Measurements from ENCODE around the gene MICAL2.

MICAL2 gene

DNA sequence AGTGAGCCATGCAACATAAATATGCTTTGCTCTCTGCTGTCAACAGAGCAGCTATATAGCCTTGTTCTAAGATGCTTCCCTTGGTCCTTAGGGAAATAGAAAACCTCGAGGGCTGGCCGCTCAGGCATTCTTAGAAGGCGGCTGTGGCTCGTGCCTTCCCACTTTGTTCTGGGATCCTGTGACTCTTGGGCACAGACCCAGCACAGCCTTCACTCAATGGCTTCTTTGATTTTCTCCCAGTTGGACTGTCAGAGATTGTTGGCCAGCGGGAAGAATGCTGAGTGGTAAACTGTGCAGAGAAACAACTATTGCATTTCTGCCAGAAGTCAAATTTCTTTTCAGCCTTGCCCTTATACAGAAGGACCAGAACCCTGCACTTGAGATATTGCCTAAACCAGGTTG, 9.5 kb upstream of the MICAL2 start:
- DNase-seq: no peak

GRCh38 chr11:12101318-12101717, 9.1 kb upstream of the MICAL2 start:
- no peak for DNase-seq

- DNase-seq: no peak
Measured at GRCh38 chr11:12102588-12103410, 7.6 kb upstream of the MICAL2 start.

DNA sequence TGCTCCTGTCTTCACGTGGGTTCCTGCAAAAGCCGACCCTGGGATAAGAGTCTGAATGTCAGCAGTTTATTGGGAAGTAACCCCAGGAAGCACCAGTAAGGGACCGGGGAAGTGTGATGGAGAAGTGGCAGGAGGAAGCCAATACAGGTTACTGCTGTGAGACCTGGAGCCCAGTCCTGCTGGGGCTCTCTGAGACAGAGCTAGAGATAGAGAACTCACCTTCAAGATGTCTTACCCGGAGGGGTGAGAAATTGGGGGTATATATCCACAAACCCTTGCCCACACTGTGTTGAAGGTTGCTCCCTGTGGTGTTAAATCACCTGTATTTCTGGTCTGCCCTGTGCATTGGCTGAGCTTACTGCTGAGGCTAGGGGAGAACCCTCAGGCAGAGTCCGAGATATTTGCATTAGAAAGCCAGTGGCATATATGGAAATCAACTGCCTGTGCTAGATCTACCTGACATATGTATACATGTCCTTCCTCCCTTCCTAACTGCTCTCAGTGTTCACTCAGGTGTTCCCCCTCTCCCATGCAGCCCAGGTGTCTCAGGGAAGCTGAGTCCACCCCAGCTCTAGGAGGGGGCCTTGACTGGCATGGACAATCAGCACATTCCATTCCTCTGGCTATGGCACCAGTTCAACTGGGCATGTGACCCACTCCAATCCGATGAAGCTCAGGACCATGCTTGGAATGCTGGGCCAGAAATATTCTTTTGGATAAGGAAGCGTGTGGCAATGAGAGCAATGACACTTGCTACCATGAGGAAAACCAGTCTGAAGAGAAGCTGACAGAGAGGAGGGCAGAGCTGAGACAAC, 6.8 kb upstream of the MICAL2 start:
- no peak for DNase-seq

DNA sequence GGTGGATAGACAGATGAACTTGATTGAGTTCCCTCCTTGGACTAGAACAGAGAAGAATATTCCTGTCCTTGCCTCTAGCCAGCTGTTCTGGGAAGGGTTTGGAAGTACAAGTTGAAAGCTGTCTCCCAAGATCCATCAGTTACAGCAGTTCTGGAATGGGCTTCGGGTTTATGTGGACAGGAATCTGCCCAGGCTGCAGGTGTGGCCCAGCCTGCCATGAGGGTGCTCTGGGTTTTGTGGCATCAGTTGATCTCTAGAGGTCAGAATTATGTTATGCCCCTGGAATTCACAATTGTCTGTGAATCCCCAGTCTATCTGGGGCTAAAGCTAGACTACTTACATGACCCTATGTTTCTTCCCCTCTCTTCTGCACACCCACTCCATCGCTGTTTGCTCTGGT, 4.9 kb upstream of the MICAL2 start:
- no peak for DNase-seq

DNA sequence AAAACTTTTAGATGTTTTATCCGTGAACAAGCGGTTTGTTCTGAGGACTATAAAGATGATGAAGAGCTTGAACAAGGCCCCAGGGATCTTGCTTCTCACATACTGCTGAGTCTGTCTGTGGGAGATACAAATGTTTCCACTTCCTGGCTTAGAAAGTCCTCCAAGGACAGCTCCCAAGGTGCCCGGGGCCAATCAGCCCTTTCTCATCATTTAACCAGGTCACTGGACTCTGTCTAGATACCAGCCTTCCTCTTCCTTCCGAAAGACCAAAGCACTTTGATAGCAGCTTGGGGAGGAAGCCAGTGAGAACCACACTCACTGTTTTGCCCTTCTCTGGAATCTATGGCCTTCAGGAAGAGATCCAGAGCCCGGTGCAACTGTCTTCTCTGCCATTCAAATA, 4.3 kb upstream of the MICAL2 start:
- no peak for DNase-seq

DNA sequence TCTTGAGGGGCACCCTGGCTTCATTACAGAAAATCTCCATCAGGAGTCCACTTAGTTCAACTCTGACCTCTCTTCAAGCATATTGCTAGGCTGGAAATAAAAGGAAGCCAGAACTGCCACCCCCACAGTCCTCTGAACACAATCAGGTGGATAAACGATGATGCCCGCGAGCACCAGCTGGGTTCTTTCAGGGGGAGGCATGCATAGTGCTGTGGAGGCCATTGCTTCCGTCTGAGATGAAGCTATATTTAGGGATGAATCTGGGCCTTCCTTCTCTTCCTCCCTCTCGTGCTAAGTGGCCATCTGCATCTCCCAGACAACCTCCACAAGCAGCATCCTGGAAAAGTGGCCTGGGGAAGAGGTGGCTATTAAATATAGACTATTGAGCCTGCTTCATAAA, 3.9 kb upstream of the MICAL2 start:
- no peak for DNase-seq

DNA sequence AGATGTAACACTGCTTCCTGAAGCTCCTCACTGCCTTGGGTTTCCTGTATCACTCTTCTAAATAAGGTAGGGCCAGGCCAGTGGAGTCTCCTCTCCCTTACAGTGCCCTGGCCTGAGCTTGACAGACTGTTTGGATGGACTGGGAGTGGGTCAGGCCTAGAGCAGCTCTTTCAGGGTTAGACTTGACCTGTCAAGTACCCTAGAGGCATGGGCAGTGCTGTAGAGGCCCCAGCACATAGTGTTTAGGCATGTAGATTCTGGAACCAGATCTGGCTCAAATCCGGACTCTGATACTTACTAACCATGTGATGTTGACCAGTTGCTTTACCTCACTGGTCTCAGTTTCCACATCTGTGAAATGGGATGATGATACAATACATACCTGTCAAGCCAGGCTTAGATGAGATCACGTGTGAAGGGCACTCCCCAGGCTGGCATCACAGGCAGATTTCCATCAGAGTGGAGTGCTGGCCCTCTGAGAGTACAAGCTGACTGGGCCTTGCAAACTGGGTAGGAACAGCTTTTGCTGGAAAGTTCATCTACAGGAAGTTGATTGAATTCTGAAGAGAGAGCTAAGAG, 1.4 kb upstream of the MICAL2 start:
- no peak for DNase-seq

DNA sequence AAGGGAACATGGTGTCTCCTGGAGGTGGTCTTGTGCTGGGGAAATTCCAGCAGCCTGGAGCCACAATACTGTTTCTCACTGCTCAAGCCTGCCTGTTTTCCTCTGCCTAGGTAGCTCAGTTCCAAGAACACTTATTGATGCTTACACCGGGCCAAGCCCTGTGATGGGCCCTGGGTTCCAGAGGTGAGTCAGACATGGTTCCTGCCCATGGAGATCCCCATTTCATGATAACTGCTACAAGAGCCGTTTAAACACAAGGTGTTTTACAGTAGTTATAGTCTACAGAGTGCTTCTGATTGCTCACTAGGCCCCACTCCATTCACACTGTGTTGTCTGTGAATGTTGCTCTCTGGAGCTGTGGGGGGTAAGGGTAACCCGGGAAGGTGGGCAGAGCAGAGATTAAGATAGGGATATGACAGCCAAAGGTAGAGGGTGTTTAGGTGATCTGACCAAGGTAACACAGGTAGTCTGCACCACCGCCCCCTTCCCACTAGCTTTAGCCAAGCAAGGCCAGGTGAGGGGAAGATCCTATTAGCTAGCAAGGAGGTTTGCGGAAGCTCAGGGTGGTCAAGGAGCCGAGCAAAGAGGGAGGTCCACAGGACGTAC, 696 bp upstream of the MICAL2 start:
- DNase-seq: no peak

GRCh38 chr11:12110714-12111548, 541 bp downstream of the MICAL2 start:
- no peak for DNase-seq

- DNase-seq: no peak
Measured at GRCh38 chr11:12111549-12112520, 1.4 kb downstream of the MICAL2 start.

- DNase-seq: no peak
Measured at GRCh38 chr11:12112750-12113149, 2.4 kb downstream of the MICAL2 start.

DNA sequence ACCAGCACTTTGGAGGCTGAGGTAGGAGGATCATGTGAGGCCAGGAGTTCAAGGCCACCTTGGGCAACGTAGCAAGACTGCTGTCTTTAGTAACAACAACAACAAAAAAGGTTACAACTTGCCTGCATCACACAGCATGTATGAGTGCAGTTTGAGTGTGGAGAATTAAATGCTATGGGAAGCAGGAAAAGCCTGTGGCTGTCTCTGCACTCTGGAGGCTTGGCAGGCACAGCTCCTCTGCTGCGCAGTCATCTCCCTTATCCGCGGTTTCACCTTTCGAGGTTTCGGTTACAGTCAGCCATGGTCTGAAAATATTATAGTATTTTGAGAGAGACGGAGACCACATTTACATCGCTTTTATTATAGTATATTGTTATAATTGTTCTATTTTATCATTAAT, 2.9 kb downstream of the MICAL2 start:
- no peak for DNase-seq

DNA sequence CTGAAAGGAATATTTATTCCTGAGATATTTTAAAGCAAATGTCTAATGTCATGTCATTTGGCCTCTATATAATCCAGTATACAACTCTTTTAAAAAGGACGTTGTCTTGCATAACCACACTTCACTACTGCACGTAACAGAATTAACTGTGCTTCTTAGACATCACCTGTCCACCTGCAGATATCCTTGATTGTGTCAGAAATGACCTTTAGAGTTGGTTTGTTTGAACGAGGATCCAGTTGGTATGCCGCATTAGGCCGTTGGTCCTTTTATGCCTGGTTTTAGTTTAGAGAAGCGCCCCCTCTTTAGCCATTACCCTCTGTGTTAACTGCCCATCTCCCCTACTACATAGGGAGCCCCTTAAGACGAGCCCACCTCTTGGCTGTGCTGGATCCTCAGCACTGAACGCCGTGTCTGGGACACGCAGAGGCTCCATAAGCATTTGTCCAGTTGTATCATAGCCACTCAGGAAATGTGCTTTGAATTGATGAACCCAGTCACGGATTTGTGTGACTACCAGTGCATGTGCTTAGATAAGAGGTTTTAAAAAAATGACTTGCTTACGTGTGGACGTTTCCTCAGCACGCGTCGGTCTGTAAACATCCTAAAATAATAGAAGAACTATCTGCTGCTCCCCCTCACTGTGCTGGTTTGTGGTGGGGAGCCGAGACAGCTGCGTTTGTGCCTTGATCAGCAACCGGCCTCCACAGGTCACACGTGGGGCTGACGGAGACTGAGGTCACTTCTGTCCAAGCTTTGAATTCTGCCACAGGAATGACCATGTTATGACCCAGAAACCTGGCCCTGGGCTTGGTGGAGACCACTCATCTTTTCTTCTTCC, 4.0 kb downstream of the MICAL2 start:
- no peak for DNase-seq

DNA sequence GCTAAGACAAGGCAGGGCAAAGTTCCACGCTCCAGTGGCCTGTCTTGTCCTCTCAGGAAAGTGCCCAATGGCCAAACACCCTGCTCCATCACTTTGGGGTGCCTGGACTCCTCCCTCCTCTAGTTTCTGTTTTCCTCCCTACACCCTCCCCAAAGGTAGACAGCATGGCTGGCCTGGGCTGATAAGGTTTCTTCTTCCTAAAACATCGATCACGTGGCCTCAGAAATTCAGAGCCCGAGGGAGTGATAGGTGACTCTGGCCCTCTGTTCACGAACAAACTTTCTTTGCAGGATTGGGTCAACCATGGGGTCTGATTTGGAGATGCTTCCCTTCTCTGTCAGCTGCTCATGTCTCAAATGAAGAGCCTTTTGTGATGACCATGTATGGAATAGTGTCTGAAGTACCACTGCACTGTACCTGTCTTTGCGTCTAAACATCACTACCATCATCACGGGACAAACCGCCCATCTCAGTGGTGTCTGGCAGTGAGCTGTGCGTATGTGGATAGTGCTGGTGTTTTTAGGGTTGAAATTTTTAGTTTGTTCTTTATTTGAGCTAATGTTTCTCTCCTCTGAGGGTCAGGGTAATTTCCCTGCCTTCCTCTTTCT, 6.1 kb downstream of the MICAL2 start:
- DNase-seq: no peak

DNA sequence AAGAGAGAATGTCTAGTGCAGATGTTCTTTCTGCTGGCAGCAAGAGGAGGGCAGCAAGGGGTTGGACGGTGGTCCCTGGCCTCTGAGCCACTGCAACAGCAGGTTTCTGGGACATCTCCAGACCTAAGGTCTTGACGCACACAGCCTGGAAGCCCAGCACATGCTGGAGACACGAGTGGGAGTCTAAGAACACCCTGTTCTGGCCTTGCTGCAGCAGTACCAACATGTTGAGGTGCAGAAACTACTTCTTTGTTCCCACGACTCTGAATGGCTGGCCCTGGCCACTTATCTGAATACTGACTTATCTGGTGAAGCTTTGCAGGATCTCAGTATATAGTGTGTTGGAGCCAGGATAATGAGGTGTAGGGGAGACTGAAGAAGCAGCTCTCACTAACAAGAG, 6.8 kb downstream of the MICAL2 start:
- no peak for DNase-seq

DNA sequence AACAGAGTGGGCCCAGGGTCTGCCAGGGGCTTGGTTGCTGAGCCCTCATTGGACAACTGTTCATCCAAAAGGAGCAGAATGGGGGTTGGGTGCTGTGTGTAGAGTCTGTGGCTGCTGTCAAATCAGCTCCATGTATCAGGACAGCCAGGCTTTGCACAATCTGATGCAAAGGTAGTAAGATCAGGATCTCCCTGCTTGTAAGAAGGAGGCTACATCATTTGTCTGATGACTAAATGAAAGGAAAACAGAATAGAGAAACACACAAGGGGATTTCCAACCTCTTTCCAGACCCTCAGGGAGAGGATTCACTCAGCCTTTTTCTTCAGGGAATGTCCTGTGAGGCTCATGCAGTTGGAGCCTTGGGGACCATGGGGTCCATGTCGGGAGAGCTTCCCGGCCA, 7.2 kb downstream of the MICAL2 start:
- no peak for DNase-seq

GRCh38 chr11:12118949-12119348, 8.6 kb downstream of the MICAL2 start:
- no peak for DNase-seq

DNA sequence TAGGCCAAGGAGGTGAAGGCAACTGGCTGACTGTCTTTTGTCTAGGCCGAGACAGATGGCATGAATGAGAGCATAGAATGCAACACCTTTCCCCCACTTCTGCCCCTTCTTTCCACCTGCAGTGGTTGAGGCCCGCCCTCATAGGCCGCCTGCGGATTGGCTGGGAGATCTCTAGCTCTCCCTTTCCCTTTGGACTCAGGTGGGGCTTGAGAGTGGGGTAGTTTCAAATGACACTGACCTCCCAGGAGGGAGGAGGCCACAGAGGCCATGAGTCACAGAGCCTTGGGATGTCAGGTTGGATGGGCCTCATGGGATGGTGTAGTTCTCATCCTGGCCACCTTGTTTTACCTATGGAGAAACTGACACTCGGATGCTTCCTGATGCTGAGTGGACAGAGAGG, 9.1 kb downstream of the MICAL2 start:
- no peak for DNase-seq
